NCI-H748 treated with DMSO at 0.1 percent for 48 hours (cell line): ENCODE results near the gene WDR48.

ENCODE experiments used
- DNase-seq: peaks from one replicate; lab custom pipeline; 2025; lab: John Stamatoyannopoulos, UW

WDR48 gene

DNA sequence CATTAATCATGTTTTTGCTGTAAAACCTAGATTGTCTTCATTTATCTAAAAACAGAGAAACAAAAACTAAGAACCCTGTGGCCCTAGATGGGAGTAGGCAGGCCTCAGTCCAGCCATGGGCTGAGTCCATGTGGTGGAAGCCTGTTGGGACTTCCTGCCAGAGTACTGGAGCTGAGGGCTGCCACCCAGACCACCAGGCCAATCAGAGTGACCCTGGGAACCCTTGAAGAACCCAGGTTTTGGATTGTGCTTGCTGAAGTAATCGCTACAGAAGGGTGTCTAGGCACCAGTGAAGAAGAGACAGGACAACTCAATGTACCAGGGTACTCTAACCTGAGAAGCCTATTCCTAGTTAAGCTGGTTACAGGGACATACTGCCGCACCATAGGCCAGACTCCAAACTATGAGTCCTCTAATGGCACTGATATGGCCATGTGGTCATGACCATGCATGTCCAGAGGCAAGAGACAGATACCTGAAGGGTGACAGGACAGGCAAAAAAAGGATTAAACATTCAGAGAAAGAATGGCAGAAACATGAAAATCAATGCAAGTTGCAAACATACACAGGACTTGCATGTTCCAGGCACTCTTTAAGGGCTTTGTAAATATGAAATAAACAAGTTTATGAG, 88.6 kb downstream of the WDR48 start:
- no peak for DNase-seq

DNA sequence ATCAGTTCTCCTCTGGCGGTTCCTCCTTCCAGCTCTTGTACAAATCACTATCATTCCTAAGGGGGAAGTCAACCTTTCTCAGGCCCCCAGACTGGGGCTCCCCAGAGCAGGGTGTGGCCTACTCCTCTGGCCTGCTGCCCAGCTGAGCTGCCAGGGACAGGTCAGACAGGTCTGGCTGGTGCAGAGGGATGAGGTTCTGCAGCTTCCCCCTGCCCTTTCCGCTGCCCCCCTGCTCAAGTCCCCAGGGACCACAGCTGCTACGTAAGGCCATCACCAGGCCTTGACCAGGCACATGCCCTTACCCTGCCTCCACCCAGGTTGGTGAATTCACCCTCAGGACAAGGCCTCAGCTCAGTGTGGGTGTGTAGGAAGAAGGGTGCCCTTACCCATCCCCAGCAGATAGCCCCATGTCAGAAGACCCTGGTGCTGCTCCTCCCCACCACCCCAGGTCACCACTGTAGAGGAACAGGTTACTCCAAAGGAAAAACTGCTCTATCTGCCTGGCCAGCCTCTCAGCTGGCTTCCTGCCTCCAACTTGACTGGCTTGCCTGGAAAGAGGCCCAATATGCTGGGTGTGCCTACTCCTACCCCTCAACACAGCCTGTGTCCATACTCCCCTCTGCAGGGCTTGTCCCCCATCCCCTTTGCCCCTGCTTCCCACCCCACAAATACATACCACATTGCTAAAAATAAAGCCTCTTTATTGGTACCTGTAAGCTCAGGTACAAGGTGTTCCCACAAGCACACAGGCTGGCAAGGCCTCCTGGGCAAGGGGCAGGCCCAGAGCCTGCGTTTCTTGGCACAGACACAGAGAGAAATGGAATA, 89.6 kb downstream of the WDR48 start:
- no peak for DNase-seq

DNA sequence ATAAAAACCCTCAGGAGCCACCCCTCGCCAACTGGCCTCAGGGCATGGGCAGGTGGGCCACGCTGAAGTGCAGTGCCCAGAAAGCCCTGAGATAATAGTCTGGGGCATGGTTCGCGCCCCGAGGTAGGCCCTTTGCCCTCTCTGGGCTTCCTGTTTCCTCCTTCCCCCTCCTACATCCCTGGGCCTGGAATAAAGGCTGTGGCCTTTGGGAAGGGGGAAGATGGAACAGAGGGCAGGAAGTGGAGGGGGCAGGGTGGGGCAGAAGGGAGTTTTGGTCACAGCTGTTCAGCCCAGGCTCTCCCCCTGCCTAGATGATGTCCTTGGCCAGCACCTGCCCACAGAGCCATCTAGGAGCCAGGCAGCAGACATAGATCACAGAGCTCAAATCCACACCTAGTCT, 90.3 kb downstream of the WDR48 start:
- no peak for DNase-seq

DNA sequence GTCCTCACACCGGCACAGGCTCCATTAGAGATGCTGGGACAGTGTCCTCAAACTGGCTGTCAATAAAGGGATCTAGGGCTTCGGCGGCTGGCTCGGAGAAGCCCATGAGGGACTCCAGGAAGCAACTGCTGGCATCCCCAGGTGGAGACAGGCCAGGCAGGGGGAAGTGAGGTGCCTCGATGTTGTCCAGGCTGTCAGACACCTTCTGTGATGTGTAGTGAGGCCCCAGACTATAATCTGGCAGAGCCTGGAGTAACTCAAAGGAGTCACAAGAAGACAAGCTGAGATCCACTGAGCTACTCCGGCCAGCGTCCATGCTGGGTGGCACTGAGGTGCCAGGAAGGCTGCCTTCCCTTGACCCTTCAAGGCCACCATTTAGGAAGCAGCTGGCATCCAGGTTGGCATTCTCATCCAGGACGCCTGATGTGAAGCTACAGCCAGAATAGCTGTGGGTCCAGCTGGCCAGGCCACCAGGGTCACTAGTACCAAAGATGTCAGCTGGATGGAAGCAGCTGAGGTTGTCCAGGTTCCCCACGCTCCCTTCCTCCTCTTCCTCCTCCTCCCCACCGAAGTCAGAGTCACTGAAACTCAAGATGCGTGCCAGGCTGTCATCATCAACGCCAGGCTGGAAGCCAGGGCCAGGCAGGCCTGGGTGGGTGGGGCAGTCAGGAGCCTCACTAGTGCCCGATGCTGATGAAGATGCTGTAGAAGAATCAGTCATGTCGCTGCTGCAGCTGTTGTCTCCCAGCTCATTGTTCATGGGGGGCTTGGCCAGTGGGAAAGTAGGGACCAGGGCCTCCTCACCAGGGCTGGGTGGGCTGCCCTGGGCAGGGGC, 91.5 kb downstream of the WDR48 start:
- no peak for DNase-seq

DNA sequence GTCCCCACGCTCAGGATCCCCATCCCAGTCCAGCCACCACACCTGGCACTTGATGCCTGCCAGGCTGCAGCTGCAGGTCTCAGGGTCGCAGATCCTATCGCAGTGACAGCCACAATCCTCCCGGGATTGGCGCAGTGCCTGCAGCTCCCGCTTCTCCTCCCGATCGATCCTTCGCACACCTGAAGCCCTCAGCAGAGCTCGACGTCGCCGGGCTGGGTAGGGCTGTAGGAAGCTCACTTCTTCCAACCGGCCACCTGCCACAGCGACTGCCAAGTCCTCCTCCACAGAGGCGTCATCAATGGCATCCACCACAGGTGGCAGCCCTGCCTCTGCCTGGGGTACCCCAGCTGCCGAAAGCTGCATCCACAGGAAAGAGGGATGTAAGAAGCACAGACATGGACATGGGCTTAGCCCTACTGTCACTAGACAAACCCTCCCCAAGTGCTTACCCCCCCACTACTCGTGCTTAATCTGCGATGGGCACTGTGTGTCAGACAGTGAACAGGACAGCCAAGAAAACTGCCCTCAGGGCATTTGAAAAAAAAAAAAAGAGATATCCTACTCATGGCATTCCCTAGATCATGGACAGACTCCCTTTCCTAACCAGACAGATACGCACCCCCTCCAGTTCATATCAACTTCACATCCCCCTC, 92.4 kb downstream of the WDR48 start:
- DNase-seq, result no peak

DNA sequence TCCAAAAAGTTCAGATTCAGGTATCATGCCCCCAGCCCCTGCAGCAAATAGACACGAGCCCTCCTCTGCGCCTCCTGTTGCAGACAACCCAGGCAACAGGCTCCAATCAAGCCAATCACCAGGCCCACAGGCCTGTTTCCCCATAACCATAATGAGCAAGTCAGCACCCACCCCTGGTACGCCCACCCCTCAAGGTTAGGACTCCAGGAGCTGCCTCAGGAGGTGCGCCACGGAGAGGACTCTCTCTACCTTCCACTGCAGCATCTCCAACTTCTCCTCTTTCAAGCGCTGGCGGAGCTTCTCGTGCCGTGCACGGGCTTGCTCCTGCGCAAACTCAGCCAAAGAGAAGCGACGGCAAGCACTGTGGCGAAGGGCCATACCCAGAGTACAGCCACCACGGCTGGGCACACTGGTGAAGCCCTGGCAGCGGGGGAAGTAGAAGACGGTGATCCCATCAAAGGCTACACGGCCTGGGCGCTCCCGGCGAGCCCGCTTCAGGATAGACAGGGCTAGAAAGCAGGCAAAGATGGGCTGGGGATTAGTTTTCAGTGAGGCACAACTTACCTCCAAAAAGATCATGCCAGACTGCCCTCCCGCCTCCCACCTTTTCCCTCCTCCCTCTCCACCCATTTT, 93.0 kb downstream of the WDR48 start:
- no peak for DNase-seq

DNA sequence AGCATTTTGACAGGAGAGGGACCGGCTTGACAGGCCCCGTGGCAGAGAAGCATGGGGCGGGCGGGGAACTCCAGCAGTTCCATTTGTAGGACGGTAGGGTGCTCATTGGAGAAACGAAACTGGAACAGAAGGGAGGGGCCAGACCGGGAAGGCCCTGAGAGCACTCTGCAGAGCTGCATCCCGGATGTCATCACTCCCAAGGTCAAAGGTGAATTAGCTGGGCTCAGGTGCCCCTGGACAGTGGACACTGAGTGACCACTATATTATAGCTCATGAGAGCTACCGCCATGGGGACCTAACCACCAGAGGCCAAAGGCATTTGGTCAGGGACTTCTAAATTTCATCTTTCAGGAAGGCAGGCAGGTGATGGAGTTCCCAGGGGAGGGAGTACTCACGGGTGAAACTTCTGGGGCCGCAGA, 94.3 kb downstream of the WDR48 start:
- DNase-seq, result no peak
